Right atrium auricular region (tissue), 2 donors: ENCODE results near the gene RPL22. TPM values are rescaled to one million over a fixed set of nuclear protein-coding genes. Genes with fewer than 3 reads are reported as not detected.

Source experiments
- DNase-seq: peaks from one replicate; pipeline ENCODE4 v3.0.0-alpha.2; 2019; ENCODE audit warnings: low spot score
- H3K27ac ChIP-seq, 2 donors: fragments of 200-600 bp; sonication (generic); 1 replicate in 1 of 2; 2 replicates in 1 of 2; pipeline ENCODE4 v1.5.1; 2016 to 2019
- H3K27me3 ChIP-seq, 2 donors: fragments of 200-600 bp; sonication (generic); one replicate each; pipeline versions ENCODE4 v1.5.1 to v1.6.0; 2017 to 2019
- H3K36me3 ChIP-seq: fragments of 200-600 bp; sonication (generic); one replicate; pipeline ENCODE4 v1.5.1; 2016
- H3K4me1 ChIP-seq, 2 donors: fragments of 200-600 bp; sonication (generic); one replicate each; pipeline versions ENCODE4 v1.5.1 to v1.6.0; 2017 to 2019
- H3K4me3 ChIP-seq, 2 donors: fragments of 200-600 bp; sonication (generic); 1 replicate in 1 of 2; 2 replicates in 1 of 2; pipeline ENCODE4 v1.5.1; 2017 to 2019; ENCODE audit warnings: mild to moderate bottlenecking in 1 of 2, moderate library complexity in 1 of 2
- H3K9me3 ChIP-seq, 2 donors: fragments of 200-600 bp; sonication (generic); one replicate each; pipeline ENCODE4 v1.5.1; 2019
- CTCF ChIP-seq, 2 donors: fragments of 200-600 bp; sonication (generic); IDR thresholded peaks; one replicate each; pipeline ENCODE4 v1.5.1; 2019; ENCODE audit warnings: antibody characterized with exemption in 2 of 2
- total RNA-seq, 2 donors: library from RNA; depleted of rRNA; stranded (reverse); fragments of >200 nt; gene quantifications; one replicate each; pipeline ENCODE4 v1.1.0, GENCODE V29; 2016

RPL22 gene
- total RNA-seq, 2 donors from 2014 or later: 75.4 to 115 TPM

- H3K4me3 ChIP-seq: peak overlapping the region; percentile 61 to 68
- H3K9me3 ChIP-seq: no peaks in the 10 kb centered on the region
- H3K4me1 ChIP-seq: peaks cover 0 to 33% of the 10 kb centered on the region in 2 donors
- H3K27ac ChIP-seq: peak overlapping the region; percentile 40 to 59
- peaks cover 38% of the 10 kb centered on the region for H3K36me3 ChIP-seq
- DNase-seq: no peak
- H3K27me3 ChIP-seq: no peaks in the 10 kb centered on the region
- no peak for TF ChIP-seq CTCF (IDR thresholded peaks at IDR 0.05)
These were observed 35.3 kb upstream of the RPL22 start for GRCh38 chr1:6234502-6235295.

- Histone ChIP-seq H3K4me1 (peaks cover 0 to 33% of the 10 kb centered on the region in 2 donors), H3K9me3 (no peaks in the 10 kb centered on the region), H3K4me3 (no peak overlapping the region), H3K27me3 (no peaks in the 10 kb centered on the region), H3K27ac (peak overlapping the region; percentile 20 to 59), H3K36me3 (peaks cover 48% of the 10 kb centered on the region)
- TF ChIP-seq CTCF (IDR thresholded peaks at IDR 0.05): no peak
- DNase-seq: no peak
These were observed 34.0 kb upstream of the RPL22 start for GRCh38 chr1:6233376-6233775.

- TF ChIP-seq CTCF (IDR thresholded peaks at IDR 0.05): no peak
- Histone ChIP-seq H3K27me3 (no peaks in the 10 kb centered on the region), H3K4me3 (no peak overlapping the region), H3K27ac (peak overlapping the region; percentile 65 to 80), H3K36me3 (peaks cover 65% of the 10 kb centered on the region), H3K4me1 (peaks cover 0 to 41% of the 10 kb centered on the region in 2 donors), H3K9me3 (no peaks in the 10 kb centered on the region)
- DNase-seq: no peak
These were observed 26.3 kb upstream of the RPL22 start for GRCh38 chr1:6225651-6226050.

- peaks cover 59% of the 10 kb centered on the region for H3K36me3 ChIP-seq
- H3K27ac ChIP-seq: peak overlapping the region; percentile 65 to 80
- TF ChIP-seq CTCF (IDR thresholded peaks at IDR 0.05): no peak
- no peak overlapping the region for H3K4me3 ChIP-seq
- H3K4me1 ChIP-seq: peaks cover 0 to 41% of the 10 kb centered on the region in 2 donors
- H3K9me3 ChIP-seq: no peaks in the 10 kb centered on the region
- no peak for DNase-seq
- H3K27me3 ChIP-seq: no peaks in the 10 kb centered on the region
These were observed 25.3 kb upstream of the RPL22 start for GRCh38 chr1:6224718-6225117.

GRCh38 chr1:6223617-6224016 is 24.2 kb upstream of the RPL22 start:
- Histone ChIP-seq H3K4me1 (peaks cover 0 to 41% of the 10 kb centered on the region in 2 donors), H3K36me3 (peaks cover 54% of the 10 kb centered on the region), H3K27ac (peak overlapping the region; percentile 70 to 80), H3K27me3 (no peaks in the 10 kb centered on the region), H3K4me3 (no peak overlapping the region), H3K9me3 (no peaks in the 10 kb centered on the region)
- no peak for DNase-seq
- no peak for TF ChIP-seq CTCF (IDR thresholded peaks at IDR 0.05)
